GM21786 (cell line): ENCODE measurements around the gene WWP2.
A peak's percentile ranks its signal among the peaks of the same experiment; 100 is the strongest.

Experiments
- ATAC-seq: cut with Tn5 transposase; IDR thresholded peaks from one replicate; pipeline ENCODE4 v1.9.1; 2021; ENCODE audit not compliant: unreplicated experiment

The WWP2 gene

GRCh38 chr16:69886726-69887125, 124.6 kb downstream of the WWP2 start:
- ATAC-seq, result no peak

- ATAC-seq, result peak; percentile 68
Measured at GRCh38 chr16:69888005-69888590, 126.0 kb downstream of the WWP2 start.

- no peak for ATAC-seq
Measured at GRCh38 chr16:69889295-69889964, 127.3 kb downstream of the WWP2 start.

GRCh38 chr16:69890114-69890891, 128.2 kb downstream of the WWP2 start:
- ATAC-seq, result no peak

- ATAC-seq, result no peak
Measured at GRCh38 chr16:69890892-69891282, 128.8 kb downstream of the WWP2 start.

- ATAC-seq, result no peak
Measured at GRCh38 chr16:69892378-69892777, 130.2 kb downstream of the WWP2 start.

- no peak for ATAC-seq
Measured at GRCh38 chr16:69893106-69893505, 131.0 kb downstream of the WWP2 start.

GRCh38 chr16:69894676-69895075, 132.5 kb downstream of the WWP2 start:
- ATAC-seq, result no peak

- ATAC-seq, result no peak
Measured at GRCh38 chr16:69903865-69904415, 141.8 kb downstream of the WWP2 start.

- no peak for ATAC-seq
Measured at GRCh38 chr16:69904495-69905170, 142.5 kb downstream of the WWP2 start.

- no peak for ATAC-seq
Measured at GRCh38 chr16:69905171-69905555, 143.0 kb downstream of the WWP2 start.

- ATAC-seq, result no peak
Measured at GRCh38 chr16:69906838-69907401, 144.8 kb downstream of the WWP2 start.

GRCh38 chr16:69909043-69909442, 146.9 kb downstream of the WWP2 start:
- no peak for ATAC-seq

- no peak for ATAC-seq
Measured at GRCh38 chr16:69909760-69910159, 147.6 kb downstream of the WWP2 start.

GRCh38 chr16:69910964-69911363, 148.8 kb downstream of the WWP2 start:
- ATAC-seq, result no peak

- no peak for ATAC-seq
Measured at GRCh38 chr16:69916462-69916861, 154.3 kb downstream of the WWP2 start.

GRCh38 chr16:69917311-69917710, 155.2 kb downstream of the WWP2 start:
- no peak for ATAC-seq

- ATAC-seq, result no peak
Measured at GRCh38 chr16:69917739-69918138, 155.6 kb downstream of the WWP2 start.

GRCh38 chr16:69918241-69918640, 156.1 kb downstream of the WWP2 start:
- no peak for ATAC-seq

- no peak for ATAC-seq
Measured at GRCh38 chr16:69921127-69921526, 159.0 kb downstream of the WWP2 start.

GRCh38 chr16:69922200-69922599, 160.1 kb downstream of the WWP2 start:
- ATAC-seq, result no peak
